HT-29 (cell line): ENCODE measurements around the gene GCDH. TPM values are rescaled to one million over a fixed set of nuclear protein-coding genes. Genes with fewer than 3 reads are reported as not detected.
"Not testable (repeated sequence)": the region's sequence is repeated elsewhere in the genome, so short reads cannot be mapped to it uniquely, and the experiment has no call there.

Source experiments
- DNase-seq: peaks from one replicate; pipeline ENCODE4 v3.0.0-alpha.2; 2015; ENCODE audit warnings: low spot score
- total RNA-seq: library from RNA; depleted of rRNA; stranded (reverse); fragments of >200 nt; shearing (Covaris generic); gene quantifications from 2 replicates; pipeline ENCODE4 v1.2.3, GENCODE V29; 2014

The GCDH gene
- total RNA-seq, 1 experiment from 2014 or later = 27.2 TPM

DNA sequence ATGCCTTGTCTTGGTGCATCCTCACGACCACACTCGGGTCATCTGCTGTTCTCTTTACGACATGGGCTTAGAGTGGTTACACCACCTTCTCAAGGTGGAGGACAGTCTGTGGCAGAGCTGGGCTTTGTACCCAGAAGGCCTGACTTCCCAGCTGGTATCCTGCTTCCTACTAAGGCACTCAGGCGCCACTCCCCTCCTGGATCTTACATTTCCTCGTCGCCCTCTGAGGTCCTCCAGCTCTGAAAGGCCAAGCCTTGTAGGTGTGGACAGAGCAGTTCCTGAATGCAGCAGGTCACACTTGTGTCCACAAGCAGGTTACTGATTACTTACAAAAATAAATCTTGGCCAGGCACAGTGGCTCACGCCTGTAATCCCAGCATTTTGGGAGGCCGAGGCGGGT lies 16.2 kb downstream of the GCDH start:
- DNase-seq = no peak

DNA sequence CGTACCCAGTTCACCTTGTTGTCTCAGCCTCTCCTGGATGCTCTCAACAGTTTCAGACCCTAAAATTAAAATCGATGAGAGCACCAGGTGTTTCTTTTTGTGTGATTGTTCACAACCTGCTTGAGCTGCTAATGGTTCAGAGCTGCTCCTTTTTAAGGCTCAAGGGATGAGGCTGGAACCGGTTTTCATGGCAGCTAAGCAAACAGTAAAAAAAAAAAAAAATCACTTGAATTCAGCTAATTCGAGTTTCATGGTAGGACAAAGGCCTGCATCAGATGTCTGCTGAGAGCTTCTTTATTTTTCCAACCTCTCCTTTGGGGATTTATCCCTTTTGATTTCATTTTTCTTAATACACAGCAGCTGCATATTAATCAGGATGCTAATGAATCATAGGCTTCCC lies 21.6 kb downstream of the GCDH start:
- DNase-seq = no peak

DNA sequence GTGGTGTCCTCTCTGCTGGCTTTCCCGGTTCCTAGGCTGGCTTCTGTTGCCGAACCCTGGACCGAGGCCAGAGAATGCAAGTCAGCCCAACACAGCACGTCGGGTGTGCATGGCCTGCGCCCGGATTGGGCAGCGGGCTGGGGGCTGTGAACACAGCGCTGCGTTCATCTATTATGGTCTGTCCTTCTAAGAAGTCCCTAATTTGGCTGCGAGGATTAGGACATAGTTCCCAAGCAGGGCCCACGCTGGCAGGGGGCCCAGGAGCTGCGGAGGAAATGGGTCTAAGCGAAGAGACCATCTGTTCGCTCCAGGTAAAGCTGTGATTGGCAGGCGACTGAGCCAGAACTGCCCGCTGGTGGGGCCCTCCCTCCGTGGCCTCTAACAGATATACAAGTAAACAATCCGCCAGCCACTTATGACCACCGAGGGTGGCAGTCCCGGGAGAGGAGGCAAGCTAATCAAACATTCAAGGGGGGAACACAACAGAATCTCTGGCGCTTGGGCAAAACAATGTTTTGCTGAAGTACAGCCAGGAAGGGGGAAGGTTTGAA lies 22.1 kb downstream of the GCDH start:
- DNase-seq = no peak

DNA sequence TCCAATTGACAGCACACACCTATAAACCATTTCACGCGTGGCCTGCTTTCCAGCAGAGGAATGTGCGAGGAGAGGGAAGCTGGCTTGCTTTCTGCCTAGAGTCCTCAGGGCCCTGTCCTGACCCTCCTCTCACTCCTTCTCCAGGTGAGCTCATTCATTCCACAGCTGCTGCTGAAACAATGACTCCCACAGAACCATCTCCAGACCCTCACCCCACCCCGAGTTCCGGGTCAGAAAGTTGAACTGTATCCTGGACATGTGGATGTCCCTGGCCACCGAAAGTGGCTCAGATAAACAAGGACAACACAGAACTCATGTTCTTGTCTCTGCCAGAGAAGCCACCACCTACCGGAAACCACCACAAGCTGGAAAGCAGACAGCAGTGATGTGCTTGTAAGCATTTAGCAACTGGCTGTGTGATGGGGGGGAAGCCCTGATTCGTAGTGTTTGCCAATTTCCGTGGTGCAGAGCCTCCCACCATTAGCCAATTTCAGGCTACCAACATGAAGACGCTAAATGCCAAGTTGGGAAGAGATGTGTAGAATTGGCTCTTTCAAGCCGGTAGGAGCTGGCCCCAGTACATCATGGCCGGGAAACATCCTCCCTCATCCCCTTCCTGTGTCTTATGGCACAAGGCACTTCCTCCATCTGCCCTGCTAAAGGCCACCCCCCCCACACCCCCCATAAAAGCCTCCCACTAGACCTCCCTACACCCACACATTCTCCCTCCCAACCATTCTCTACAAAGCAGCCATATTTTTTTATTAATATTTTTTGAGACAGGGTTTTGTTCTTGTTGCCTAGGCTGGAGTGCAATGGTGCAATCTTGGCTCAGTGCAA lies 23.1 kb downstream of the GCDH start:
- no peak for DNase-seq

DNA sequence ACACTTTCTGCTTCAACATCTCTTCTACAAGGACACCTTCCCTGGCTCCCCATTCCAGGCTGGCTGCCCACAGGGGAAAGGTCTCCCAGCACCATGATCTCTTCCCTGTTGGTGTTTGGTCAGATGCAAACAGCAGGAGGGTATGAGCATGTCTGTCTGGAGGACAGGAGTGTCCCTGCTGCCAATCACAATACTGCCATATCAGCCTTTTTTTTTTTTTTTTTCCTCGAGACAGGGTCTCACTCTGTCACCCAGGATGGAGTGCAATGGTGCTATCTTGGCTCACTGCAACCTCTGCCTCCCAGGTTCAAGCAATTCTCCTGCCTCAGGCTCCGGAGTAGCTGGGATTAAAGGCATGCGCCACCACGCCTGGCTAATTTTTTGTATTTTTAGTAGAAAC lies 24.9 kb downstream of the GCDH start:
- DNase-seq = not testable (repeated sequence)

DNA sequence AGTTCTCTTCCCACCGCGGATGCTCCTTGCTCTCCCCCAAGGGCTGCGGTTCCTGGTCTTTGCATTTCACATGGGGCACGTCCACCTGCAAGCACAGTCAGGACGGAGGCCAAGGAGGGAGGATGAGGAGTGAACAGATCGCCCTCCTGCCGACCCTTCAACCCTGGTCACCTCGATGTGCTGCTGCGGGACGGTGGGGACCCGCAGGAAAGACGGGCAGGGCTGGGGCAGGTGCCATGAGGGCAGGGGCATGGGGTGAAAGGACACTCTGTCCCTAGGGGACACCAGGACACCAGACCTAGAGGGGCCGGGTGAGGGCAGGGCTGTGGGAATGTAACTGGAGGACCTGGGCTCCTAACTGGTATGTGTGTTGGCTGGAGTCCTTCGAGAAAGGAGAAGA lies 27.3 kb downstream of the GCDH start:
- no peak for DNase-seq

DNA sequence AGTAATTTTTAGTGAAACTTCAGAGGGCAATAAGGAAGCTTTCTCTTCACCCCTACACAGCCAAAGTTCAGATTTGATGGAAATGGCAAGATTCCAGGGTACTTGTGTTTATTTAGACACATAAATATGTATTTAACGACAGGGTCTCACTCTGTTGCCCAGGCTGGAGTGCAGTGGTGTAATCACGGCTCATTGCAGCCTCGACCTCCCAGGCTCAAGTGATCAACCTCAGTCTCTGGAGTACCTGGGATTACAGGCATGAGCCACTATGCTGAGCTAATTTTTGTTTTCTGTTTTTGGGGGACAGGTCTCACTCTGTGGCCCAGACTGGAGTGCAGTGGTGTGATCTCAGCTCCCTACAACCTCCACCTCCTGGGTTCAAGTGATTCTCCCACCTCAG lies 30.1 kb downstream of the GCDH start:
- no peak for DNase-seq

DNA sequence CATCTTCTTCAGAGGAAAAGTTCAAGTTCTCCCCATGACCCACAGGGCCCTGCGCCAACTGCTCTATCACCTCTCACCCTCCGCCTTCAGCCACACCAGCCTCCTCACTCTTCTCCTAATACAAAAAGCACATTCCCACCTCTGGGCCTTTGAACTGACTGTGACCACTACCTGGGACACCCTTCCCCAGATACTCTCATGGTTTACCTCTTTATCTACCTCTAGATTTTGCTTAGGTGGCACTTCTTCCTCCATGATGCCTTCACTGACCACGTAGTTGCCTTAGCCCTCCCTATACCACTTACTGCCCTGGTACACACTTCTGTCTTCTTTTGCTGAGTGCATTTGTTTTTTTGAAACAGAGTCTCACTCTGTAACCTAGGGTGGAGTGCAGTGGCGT lies 32.0 kb downstream of the GCDH start:
- DNase-seq = no peak

DNA sequence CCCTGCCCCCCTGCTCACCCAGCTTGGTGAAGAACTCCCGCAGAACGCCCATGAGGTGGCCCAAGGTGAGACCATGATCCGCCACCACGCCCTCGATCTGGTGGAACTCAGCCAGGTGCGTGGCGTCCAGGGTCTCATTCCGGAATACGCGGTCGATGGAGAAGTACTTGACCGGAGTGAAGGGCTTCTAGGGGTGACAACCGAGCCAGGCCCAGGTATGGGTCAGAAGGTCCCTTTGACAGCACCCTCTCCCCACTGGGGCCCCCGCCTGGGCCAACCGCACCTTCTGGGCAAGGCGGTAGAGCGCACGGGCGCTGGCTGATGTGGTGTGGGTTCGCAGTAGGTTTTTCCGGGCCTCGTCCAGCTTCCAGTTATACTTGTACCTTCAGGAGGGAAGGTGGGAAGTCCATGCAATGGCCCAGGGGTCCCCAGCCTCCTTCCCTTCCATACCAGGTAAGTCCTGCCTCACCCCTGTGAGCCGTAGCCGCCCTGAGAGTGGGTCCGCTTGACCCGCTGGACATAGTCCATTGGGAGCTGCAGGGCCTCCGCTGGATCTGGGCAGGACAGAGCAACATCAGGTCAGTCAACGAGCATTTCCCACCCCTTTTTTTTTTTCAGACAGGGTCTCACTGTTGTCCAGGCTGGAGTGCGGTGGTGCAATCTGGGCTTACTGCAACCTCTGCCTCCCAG lies 33.8 kb downstream of the GCDH start:
- DNase-seq = no peak

DNA sequence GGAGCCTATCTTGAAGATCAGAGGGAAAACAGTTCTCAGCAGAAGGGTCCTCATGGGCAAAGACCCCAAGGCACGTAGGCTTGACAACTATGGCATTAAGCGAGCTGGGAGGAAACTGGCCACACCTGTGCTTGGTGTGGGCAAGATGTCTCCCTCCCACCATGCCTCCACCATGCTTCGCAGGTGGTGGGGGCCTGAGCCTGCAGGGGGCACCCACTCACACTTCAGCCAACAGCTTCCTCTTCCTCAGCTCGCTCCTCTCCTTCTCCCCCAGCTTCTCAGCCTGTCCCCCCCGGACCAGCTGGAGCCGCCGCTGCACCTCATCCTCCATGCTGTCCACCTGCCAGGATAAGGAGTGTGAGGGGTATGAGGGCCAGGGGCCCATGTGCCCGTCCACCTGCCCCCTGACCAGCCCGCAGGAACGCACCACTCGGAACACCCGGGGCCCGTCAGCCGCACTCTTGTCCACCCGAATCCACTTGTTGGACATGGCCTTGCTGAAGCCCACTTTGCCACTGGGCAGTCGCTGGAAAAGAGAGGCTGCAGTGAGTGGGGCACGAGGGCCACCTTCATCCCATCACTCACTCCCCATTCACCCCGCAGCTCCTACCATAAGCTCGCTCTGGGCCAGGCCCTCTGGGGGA lies 39.2 kb downstream of the GCDH start:
- no peak for DNase-seq

DNA sequence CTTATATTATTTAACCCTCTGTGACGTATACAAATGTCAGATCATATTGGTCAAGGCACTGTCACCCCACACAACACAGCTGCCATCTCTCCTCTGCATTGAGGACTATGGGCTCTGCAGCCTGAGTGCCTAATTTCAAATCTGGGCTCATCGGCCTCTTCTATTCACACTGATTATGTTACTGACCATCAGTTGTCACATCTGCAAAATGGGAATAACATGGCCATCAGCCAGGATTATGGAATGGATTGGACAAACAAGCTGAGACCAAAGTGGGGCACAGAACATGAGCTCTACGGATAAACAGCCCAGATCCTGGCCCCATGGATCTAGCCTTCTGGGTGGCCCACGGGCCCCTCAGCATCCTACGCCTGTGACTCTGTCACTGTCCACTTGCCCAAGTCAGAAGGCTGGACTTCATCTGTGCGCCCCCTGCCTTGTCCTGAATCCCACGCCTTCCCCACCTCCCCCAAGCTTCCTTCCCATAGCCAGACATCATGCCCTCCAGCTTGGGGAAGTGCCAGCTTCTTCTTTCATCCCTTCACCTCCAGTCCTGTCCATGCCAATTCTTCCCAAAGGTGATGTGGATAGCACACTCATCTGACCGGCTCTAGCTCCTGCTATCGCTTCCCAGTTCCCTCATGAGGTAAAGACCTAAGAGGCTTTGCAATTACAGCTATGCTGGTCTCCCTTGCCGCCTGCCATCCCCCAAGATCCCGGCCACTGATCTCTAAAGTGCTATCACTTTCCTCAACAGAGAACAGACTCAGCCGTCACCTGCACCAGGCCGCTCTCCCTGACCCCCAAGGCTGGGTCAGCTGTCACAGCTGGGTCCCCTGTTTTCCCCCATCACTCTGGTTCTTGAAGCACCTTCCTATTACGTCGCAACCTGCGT lies 41.7 kb downstream of the GCDH start:
- no peak for DNase-seq

DNA sequence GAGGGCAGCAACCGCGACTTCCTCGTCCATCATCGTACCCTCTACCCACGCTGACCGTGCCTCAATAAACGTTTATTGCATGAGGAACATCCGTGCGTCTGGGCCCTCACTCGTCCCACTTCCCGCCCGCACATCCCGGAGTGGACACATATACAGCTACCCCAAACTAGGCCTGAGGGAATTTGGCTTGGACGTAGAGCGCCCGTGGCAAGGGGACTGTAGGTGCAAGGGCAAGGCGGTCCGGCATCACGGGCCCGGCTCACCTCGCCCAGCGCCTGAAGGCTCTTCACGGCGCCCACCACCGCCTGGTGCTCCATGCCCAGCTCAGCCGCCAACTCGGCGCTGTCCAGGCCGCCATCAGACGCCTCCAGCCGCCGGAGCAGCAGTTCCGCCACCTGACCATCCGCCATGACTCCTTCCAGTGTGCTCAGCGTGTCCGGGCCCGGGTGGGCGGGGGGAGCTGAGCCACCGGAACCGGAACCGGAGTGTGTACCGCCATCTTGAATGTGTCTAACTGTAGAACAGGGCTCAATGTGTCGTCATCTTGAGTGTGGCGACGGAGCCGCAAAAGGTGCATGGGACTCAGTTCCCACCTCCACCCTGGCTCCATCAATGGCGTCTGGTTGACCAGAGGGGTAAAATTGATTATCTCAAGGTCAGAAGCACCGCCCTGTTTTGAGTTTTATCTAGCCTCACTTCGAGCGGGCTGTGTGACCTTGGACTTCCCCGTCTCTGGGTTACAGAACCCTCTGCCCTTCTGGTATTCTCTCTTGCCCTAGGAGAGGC lies 42.5 kb downstream of the GCDH start, which contains the start of gene FARSA:
FARSA (minus strand) TSS at position 425 of the 786 bp plus-strand sequence; CDS start at position 410, 15 bp downstream.
- DNase-seq = peak; percentile 82

DNA sequence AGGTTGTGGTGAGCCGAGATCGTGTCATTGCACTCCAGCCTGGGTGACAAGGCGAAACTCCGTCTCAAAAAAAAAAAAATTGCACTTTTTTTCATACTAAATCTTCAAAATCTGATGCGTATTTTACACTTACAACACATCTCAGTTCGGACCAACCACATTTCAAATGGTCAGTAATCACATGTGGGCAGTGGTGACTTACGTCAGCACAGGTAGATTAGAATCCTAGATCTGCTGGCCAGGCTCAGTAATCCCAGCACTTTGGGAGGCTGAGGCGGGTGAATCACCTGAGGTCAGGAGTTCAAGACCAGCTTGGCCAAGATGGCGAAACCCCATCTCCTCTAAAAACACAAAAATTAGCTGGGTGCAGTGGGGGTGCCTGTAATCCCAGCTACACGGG lies 44.1 kb downstream of the GCDH start:
- DNase-seq = no peak

DNA sequence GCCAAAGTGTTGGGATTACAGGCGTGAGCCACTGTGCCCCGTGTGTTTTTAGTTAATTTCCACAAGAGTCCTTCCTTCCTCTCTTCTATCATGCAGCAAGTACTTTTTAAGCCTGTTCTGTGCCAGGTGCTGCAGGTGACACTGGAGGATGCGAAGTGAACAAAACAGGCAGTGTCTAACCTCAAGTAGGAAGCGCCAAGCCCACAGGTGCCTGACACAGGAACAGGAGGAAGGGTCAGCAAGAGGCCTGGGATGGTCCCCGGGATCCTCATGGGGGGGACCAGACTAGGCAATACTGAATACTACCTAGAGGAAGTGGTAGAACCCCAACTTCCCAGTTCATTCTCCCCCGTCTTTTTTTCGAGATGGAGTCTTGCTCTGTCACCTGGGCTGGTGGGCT lies 45.6 kb downstream of the GCDH start:
- DNase-seq = no peak

DNA sequence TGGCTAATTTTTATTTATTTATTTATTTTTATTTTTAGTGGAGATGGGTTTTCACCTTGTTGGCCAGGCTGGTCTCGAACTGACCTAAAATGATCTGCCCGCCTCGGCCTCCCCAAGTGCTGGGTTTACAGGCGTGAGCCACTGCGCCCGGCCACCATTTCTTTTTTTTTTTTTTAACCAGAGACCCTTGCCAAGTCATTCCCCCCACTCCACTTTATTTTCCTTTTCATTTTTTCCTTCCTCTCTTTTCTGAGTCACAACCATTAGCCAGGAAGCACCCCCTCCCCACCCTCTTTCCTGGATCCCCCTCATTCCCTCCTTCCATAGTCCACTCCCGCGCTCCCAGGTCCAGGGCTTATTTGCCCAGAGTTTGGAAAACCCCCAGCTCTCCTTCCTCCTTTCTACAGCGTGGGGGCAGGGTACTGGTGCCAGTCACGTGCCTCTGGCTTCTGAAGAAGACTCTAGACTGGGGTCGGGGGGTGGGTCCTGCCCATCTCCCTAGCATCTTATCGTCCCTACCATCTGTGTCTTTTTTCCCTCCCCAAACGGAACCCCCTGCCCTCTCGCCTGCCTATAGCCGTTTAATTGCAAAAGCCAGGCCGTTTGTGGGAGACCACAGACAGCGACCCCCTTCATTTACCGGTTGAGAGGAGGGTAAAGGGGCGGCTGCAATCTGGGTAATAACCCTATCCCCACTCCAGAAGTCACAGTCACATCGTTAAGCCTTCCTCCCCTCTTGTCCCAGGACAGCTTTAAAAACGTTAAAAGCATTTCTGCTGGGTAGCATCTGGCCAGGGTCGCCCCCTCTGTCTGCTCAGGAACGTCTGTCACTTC lies 46.4 kb downstream of the GCDH start:
- no peak for DNase-seq

DNA sequence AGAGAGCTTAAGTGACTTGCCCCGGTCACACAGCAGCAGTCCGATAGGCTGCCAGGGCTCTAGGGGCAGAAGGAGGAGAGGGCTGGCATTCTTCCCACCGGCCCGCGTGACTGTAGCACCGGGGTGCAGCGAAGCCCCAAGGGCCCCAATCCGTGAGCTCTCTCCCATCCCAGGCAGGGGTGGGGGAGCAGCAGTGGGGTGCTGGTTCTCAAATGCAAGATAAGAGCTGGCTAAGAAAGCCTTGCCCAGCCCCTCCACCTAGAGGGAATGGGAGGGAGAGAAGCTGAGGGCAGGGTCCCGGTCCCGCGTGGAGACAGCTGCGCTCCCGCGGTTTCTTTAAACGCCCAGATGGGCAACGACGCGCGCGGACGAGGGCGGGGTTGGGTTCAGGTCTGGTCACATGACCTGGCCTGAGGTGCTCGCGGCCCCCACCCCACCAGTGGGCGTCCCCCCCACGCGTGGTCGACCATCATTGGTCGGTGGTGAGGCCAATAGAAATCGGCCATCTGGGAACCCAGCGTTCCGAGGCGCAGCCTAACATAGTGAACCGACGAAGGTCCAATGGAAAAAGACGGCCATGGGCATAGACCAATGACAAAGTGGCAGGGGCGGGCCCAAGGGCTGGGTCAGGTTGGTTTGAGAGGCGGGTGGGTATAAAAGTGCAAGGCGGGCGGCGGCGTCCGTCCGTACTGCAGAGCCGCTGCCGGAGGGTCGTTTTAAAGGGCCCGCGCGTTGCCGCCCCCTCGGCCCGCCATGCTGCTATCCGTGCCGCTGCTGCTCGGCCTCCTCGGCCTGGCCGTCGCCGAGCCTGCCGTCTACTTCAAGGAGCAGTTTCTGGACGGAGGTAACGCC lies 47.2 kb downstream of the GCDH start, which contains the start of gene CALR:
CALR (plus strand) TSS at position 683 of the 852 bp plus-strand sequence; CDS start at position 754, 71 bp downstream.
- DNase-seq = peak; percentile 98

DNA sequence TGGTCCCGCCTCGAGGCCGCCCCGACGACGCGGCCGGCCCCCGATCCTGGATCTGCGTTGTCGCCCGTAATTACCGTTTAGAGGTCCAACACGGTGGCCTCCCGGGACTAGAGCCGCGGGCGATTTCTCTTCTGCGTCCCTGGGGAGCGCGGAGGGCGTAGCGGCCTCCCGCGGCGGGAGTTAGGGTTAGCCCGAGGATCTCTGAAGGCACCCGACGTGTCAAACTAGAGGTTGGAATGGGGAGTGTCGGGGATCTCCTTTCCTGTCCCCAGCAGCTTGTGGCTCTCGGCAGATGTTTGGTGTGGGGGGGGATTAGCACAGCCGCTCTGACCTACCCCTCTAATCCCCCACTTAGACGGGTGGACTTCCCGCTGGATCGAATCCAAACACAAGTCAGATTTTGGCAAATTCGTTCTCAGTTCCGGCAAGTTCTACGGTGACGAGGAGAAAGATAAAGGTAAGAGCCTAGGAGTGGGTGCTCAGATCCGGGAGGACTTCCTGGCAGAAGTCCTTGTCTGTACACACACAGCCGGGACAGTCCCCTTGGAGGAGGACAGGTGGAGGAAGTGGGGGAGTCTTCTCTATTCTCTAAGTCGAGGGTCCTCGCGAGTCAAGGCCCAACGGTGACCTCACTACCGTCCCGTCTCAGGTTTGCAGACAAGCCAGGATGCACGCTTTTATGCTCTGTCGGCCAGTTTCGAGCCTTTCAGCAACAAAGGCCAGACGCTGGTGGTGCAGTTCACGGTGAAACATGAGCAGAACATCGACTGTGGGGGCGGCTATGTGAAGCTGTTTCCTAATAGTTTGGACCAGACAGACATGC lies 48.0 kb downstream of the GCDH start:
- DNase-seq = peak; percentile 42
